K562 (cell line): ENCODE data around the gene GRIN2A. TPM values are rescaled to one million over a fixed set of nuclear protein-coding genes. Genes with fewer than 3 reads are reported as not detected.

ENCODE experiments used
- ATAC-seq: fragments of 200-7000 bp; cut with Tn5 transposase; 3 replicates; pipeline ENCODE4 v1.9.1; 2020; ENCODE audit warnings: moderate library complexity
- BruUV-seq: library from RNA; stranded (reverse); fragments of 400-500 nt; replicated peaks from 2 replicates; lab custom pipeline; 2021; lab: Mats Ljungman, UMichigan
- CTCF ChIA-PET: fragments of 300-600 bp; formaldehyde crosslinking; extraction: SDS; loops from one replicate; lab custom pipeline; 2021; ENCODE audit warnings: low intra/inter-chr PET ratio; lab: Yijun Ruan, JAX
- POLR2A ChIA-PET: fragments of 300-600, 350-650 bp; sonication (Branson Sonifier 250); formaldehyde crosslinking; extraction: SDS; loops from one replicate; lab custom pipeline; 2021; ENCODE audit warnings: antibody characterized with exemption, inconsistent platforms; lab: Yijun Ruan, JAX
- DNase-seq, 4 experiments: peaks; one replicate each; pipeline versions ENCODE4 v3.0.0 to v3.0.0-alpha.2; 2011 to 2018; ENCODE audit warnings: low spot score in 3 of 4, mixed read lengths in 3 of 4; ENCODE audit errors: extremely low read depth in 1 of 4
- FAIRE-seq: peaks from 2 replicates; lab custom pipeline; 2011; peaks lifted over from hg19 to GRCh38; lab: Jason Lieb, UNC
- H2AFZ ChIP-seq: 2 replicates; pipeline ENCODE4 v1.6.0; 2011; ENCODE audit warnings: low read depth, low read length, control low read depth, inconsistent platforms
- H3K27ac ChIP-seq: fragments of 200-600 bp; 3 replicates; pipeline ENCODE4 v1.8.0; 2011; ENCODE audit warnings: low read depth, mild to moderate bottlenecking, control low read depth, inconsistent platforms, low read length, moderate library complexity, mixed read lengths; ENCODE audit errors: extremely low read depth
- H3K27me3 ChIP-seq, 2 experiments: fragments of 300-600 bp in 1 of 2; 2 replicates in 1 of 2; 3 replicates in 1 of 2; pipeline versions ENCODE4 v1.6.0 to v1.8.0; 2011; ENCODE audit warnings: inconsistent platforms in 2 of 2, low read length in 2 of 2, mild to moderate bottlenecking in 1 of 2, mixed read lengths in 1 of 2, moderate library complexity in 1 of 2; ENCODE audit not compliant: control insufficient read depth in 2 of 2, insufficient read depth in 2 of 2
- H3K36me3 ChIP-seq: fragments of 300-600 bp; 3 replicates; pipeline ENCODE4 v1.8.0; 2011; ENCODE audit warnings: mild to moderate bottlenecking, low read length, inconsistent platforms; ENCODE audit not compliant: control insufficient read depth, insufficient read depth
- H3K4me1 ChIP-seq, 2 experiments: fragments of 200-600 bp in 1 of 2; replicated peaks in 1 of 2; 2 replicates in 1 of 2; 3 replicates in 1 of 2; pipeline versions ENCODE4 v1.5.1 to v1.8.0; 2011; ENCODE audit warnings: inconsistent platforms in 2 of 2, low read length in 2 of 2, mild to moderate bottlenecking in 1 of 2, mixed read lengths in 1 of 2, moderate library complexity in 1 of 2; ENCODE audit not compliant: control insufficient read depth in 2 of 2, insufficient read depth in 2 of 2
- H3K4me2 ChIP-seq: 2 replicates; pipeline ENCODE4 v1.6.1; 2011; ENCODE audit warnings: low read length, control low read depth, inconsistent platforms, mixed read lengths; ENCODE audit not compliant: insufficient read depth
- H3K4me3 ChIP-seq: fragments of 200-600 bp; sonication (generic), shearing (Covaris generic); 2 replicates; pipeline ENCODE4 v1.5.1; 2016; ENCODE audit warnings: control low read depth, inconsistent platforms
- H3K79me2 ChIP-seq: fragments of 200-600 bp; 3 replicates; pipeline ENCODE4 v1.8.0; 2011; ENCODE audit warnings: low read length, inconsistent platforms; ENCODE audit not compliant: control insufficient read depth, insufficient read depth
- H3K9ac ChIP-seq, 2 experiments: 2 replicates each; pipeline versions ENCODE4 v1.6.0 to v1.6.1; 2011; ENCODE audit warnings: low read depth in 2 of 2, low read length in 2 of 2, control low read depth in 1 of 2, inconsistent platforms in 1 of 2, mild to moderate bottlenecking in 1 of 2, mixed read lengths in 1 of 2; ENCODE audit not compliant: insufficient read depth in 1 of 2
- H3K9me1 ChIP-seq: one replicate; pipeline ENCODE4 v1.6.0; 2011; ENCODE audit warnings: inconsistent platforms, mild to moderate bottlenecking, low read length, moderate library complexity; ENCODE audit not compliant: control insufficient read depth, insufficient read depth
- H3K9me3 ChIP-seq: replicated peaks from 2 replicates; pipeline ENCODE4 v1.5.1; 2011; ENCODE audit warnings: low read depth, low read length, inconsistent platforms; ENCODE audit not compliant: control insufficient read depth, insufficient read depth
- H4K20me1 ChIP-seq: replicated peaks from 2 replicates; pipeline ENCODE4 v1.6.1; 2011; ENCODE audit warnings: low read length, inconsistent platforms, mixed read lengths; ENCODE audit not compliant: control insufficient read depth, insufficient read depth
- BACH1 ChIP-seq: fragments of 200-800 bp; sonication (Bioruptor generic); IDR thresholded peaks from 2 replicates; pipeline ENCODE4 v1.6.1; 2016; ENCODE audit warnings: missing genetic modification characterization, missing compliant biosample characterization
- CEBPZ ChIP-seq: fragments of 150-350 bp; IDR thresholded peaks from 2 replicates; pipeline ENCODE4 v1.6.1; 2014; ENCODE audit warnings: low read depth, mild to moderate bottlenecking, low read length, borderline replicate concordance
- CSDE1 ChIP-seq, 2 experiments: fragments of 450-650 bp; IDR thresholded peaks; 2 replicates each; pipeline ENCODE4 v1.6.1; 2016; ENCODE audit warnings: mild to moderate bottlenecking in 1 of 2
- ID3 ChIP-seq, 2 experiments: fragments of 250-450 bp in 1 of 2; fragments of 450-650 bp in 1 of 2; sonication (Bioruptor Pico) in 1 of 2; IDR thresholded peaks; 2 replicates each; pipeline versions ENCODE4 v1.6.1 to v1.8.0; 2016 to 2021; ENCODE audit warnings: mild to moderate bottlenecking in 2 of 2, moderate library complexity in 2 of 2, missing compliant biosample characterization in 1 of 2, missing genetic modification characterization in 1 of 2
- MTA3 ChIP-seq: fragments of 450-650 bp; formaldehyde crosslinking; IDR thresholded peaks from 2 replicates; pipeline ENCODE4 v1.6.1; 2017; ENCODE audit warnings: mild to moderate bottlenecking, borderline replicate concordance
- NBN ChIP-seq: fragments of 450-650 bp; IDR thresholded peaks from 2 replicates; pipeline ENCODE4 v1.6.1; 2016; ENCODE audit warnings: low read depth, mild to moderate bottlenecking
- NONO ChIP-seq, 2 experiments: fragments of 200-400 bp in 1 of 2; fragments of 450-650 bp in 1 of 2; formaldehyde crosslinking in 1 of 2; IDR thresholded peaks; 2 replicates each; pipeline ENCODE4 v1.6.1; 2017; ENCODE audit warnings: low read depth in 2 of 2, mild to moderate bottlenecking in 2 of 2, moderate library complexity in 2 of 2, low read length in 1 of 2
- PHF20 ChIP-seq: fragments of 450-650 bp; IDR thresholded peaks from 2 replicates; pipeline ENCODE4 v1.6.1; 2018; ENCODE audit not compliant: partially characterized antibody
- RNF219 ChIP-seq: fragments of 250-450 bp; sonication (Bioruptor Pico); IDR thresholded peaks from 2 replicates; pipeline ENCODE4 v1.5.0; 2022; ENCODE audit warnings: mild to moderate bottlenecking
- SNAPC5 ChIP-seq: fragments of 250-450 bp; sonication (Bioruptor Pico); IDR thresholded peaks from 2 replicates; pipeline ENCODE4 v1.8.0; 2021; ENCODE audit warnings: moderate library complexity, mild to moderate bottlenecking, inconsistent platforms
- TEAD1 ChIP-seq, 2 experiments: fragments of 450-650 bp in 1 of 2; sonication (generic) in 1 of 2; formaldehyde crosslinking; IDR thresholded peaks; 2 replicates each; pipeline versions ENCODE4 v1.4.0 to v1.8.0; 2020 to 2022; ENCODE audit warnings: mild to moderate bottlenecking in 2 of 2, missing genetic modification reagents in 1 of 2
- TSC22D4 ChIP-seq: fragments of 450-650 bp; IDR thresholded peaks from 2 replicates; pipeline ENCODE4 v1.6.1; 2016; ENCODE audit warnings: missing genetic modification characterization, missing biosample characterization, control low read depth
- ZFP36 ChIP-seq: fragments of 150-350 bp; IDR thresholded peaks from 2 replicates; pipeline ENCODE4 v1.6.1; 2018; ENCODE audit warnings: low read length, low read depth; ENCODE audit not compliant: partially characterized antibody
- ZNF239 ChIP-seq: fragments of 250-450 bp; sonication (Bioruptor Pico); IDR thresholded peaks from 2 replicates; pipeline ENCODE4 v1.4.0; 2020; ENCODE audit warnings: mild to moderate bottlenecking
- ZNF445 ChIP-seq: fragments of 250-450 bp; sonication (Bioruptor Pico); IDR thresholded peaks from 2 replicates; pipeline ENCODE4 v1.4.0; 2020; ENCODE audit warnings: low read depth, mild to moderate bottlenecking, moderate library complexity
- ZZZ3 ChIP-seq: fragments of 450-650 bp; IDR thresholded peaks from 2 replicates; pipeline ENCODE4 v1.6.1; 2016; ENCODE audit warnings: antibody characterized with exemption, mild to moderate bottlenecking, moderate library complexity
- WGBS: fragments of 100-300 bp; shearing (Covaris generic); methylation state at CpG from one replicate; pipeline ENCODE4 v1.1.6; 2016; ENCODE audit warnings: low coverage, mixed read lengths; ENCODE audit not compliant: insufficient coverage; ENCODE audit errors: missing lambda C conversion rate; 5-methylcytosine and 5-hydroxymethylcytosine counted together
- in situ Hi-C: fragments of 300-500 bp; cut with MboI; formaldehyde crosslinking; loops from 4 replicates; pipeline ENCODE4 v1.15.0; 2018; ENCODE audit warnings: inconsistent platforms, mixed read lengths
- intact Hi-C: fragments of 100-400 bp; cut with micrococcal nuclease; formaldehyde crosslinking; loops from 2 replicates; pipeline ENCODE4 v1.14.2; 2022
- polyA plus RNA-seq, 8 experiments: library from polyadenylated mRNA; depleted of rRNA in 4 of 8; stranded (reverse) in 5 of 8; unstranded in 3 of 8; fragments of >200 nt; fragmentation: Nextera tagmentation in 2 of 8; fragmentation: Illumina TruSeq in 1 of 8; extraction: Ambion mirVana in 2 of 8; extraction: Trizol in 1 of 8; gene quantifications; 2 replicates each; pipeline versions ENCODE4 v1.2.1 to v1.2.3, GENCODE V29; 2011 to 2014; ENCODE audit warnings: inconsistent platforms in 1 of 8, missing spikeins in 1 of 8
- total RNA-seq, 7 experiments: library from RNA; depleted of rRNA in 6 of 7; stranded (reverse); fragments of >200 nt in 6 of 7; fragmentation: Illumina TruSeq in 2 of 7; extraction: Trizol in 2 of 7; gene quantifications; 2 replicates each; pipeline versions ENCODE4 v1.2.1 to v1.2.3, GENCODE V29; 2011 to 2021; ENCODE audit warnings: low replicate concordance in 1 of 7

GRIN2A gene
- total and polyA plus RNA-seq, 9 of the 15 experiments (the other 6 are each of a cell fraction or from before 2014, with no cell fraction given) = not detected

GRCh38 chr16:10180042-10180770 is 2.0 kb downstream of the GRIN2A start:
- BruUV-seq = no TSS peak
- H3K27ac ChIP-seq = no peak overlapping the region
- no peaks in the 10 kb centered on the region for H3K9me1 ChIP-seq
- no peaks in the 10 kb centered on the region for H3K79me2 ChIP-seq
- no peaks in the 10 kb centered on the region for H3K9me3 ChIP-seq
- peaks cover 0 to 16% of the 10 kb centered on the region in 2 experiments; a peak in 3 of 5 replicates for H3K27me3 ChIP-seq
- FAIRE-seq = no peak
- H4K20me1 ChIP-seq = no peaks in the 10 kb centered on the region
- H3K4me1 ChIP-seq = peaks cover 0 to 28% of the 10 kb centered on the region in 2 experiments; a peak in 2 of 5 replicates
- in situ Hi-C loops = loop anchor here (10.0 kb wide), 1 partner anchor 915 kb away; no protein-coding TSS in a partner anchor
- POLR2A ChIA-PET = no interaction called here
- no peaks in the 10 kb centered on the region for H3K36me3 ChIP-seq
- intact Hi-C loops = loop anchor here (10.0 kb wide), 2 partner anchors 885 to 915 kb away; no protein-coding TSS in a partner anchor
- H3K4me3 ChIP-seq = no peak overlapping the region
- DNase-seq = no peak
- WGBS = 21% methylated on average over 39 of the region's 53 CpGs
- H3K4me2 ChIP-seq = no peak overlapping the region
- CTCF ChIA-PET = no interaction called here
- ATAC-seq = no peak
- no peak overlapping the region for H3K9ac ChIP-seq
- H2AFZ ChIP-seq = no peak overlapping the region
- no peak for TF ChIP-seq TEAD1 (CRISPR knock-in tag; IDR thresholded peaks at IDR 0.05)
- no peak for TF ChIP-seq SNAPC5 (CRISPR knock-in tag)
- TF ChIP-seq ZFP36 = no peak
- TF ChIP-seq TSC22D4 (tag) = no peak
- TF ChIP-seq ZZZ3 = no peak
- no peak for TF ChIP-seq ID3 (CRISPR knock-in tag; IDR thresholded peaks at IDR 0.05)
- no peak for TF ChIP-seq ID3 (tag; IDR thresholded peaks at IDR 0.05)
- no peak for TF ChIP-seq ZNF445 (CRISPR knock-in tag)
- TF ChIP-seq CEBPZ = no peak
- TF ChIP-seq PHF20 = no peak
- TF ChIP-seq BACH1 (tag) = no peak
- TF ChIP-seq NBN = no peak
- TF ChIP-seq ZNF239 (CRISPR knock-in tag) = no peak
- TF ChIP-seq NONO (IDR thresholded peaks at IDR 0.05; ENCODE audit: low read depth in 2 of 2, low read length in 1 of 2) = no peak
- TF ChIP-seq MTA3 = no peak
- TF ChIP-seq RNF219 (CRISPR knock-in tag) = no peak
- no peak for TF ChIP-seq CSDE1 (IDR thresholded peaks at IDR 0.05)
